COR-L47 (cell line): ENCODE results near the gene INPP5A.

Experiments
- DNase-seq: peaks from one replicate; lab custom pipeline; 2025; lab: John Stamatoyannopoulos, UW

Gene INPP5A

GRCh38 chr10:132746386-132746785 lies 208.8 kb downstream of the INPP5A start:
- DNase-seq = no peak

- no peak for DNase-seq
Measured at GRCh38 chr10:132746801-132747625, 209.4 kb downstream of the INPP5A start.

- DNase-seq = no peak
Measured at GRCh38 chr10:132748135-132748534, 210.5 kb downstream of the INPP5A start.

GRCh38 chr10:132748545-132749370 lies 211.2 kb downstream of the INPP5A start:
- no peak for DNase-seq

- DNase-seq = no peak
Measured at GRCh38 chr10:132749371-132749795, 211.8 kb downstream of the INPP5A start.

- DNase-seq = no peak
Measured at GRCh38 chr10:132750936-132751335, 213.3 kb downstream of the INPP5A start.

- no peak for DNase-seq
Measured at GRCh38 chr10:132752378-132752777, 214.8 kb downstream of the INPP5A start.

GRCh38 chr10:132752961-132753360 lies 215.4 kb downstream of the INPP5A start:
- no peak for DNase-seq

- no peak for DNase-seq
Measured at GRCh38 chr10:132753596-132753995, 216.0 kb downstream of the INPP5A start.

GRCh38 chr10:132754071-132754470 lies 216.5 kb downstream of the INPP5A start:
- no peak for DNase-seq

- DNase-seq = no peak
Measured at GRCh38 chr10:132755166-132755711, 217.7 kb downstream of the INPP5A start.

GRCh38 chr10:132756591-132756990 lies 219.0 kb downstream of the INPP5A start:
- no peak for DNase-seq

- no peak for DNase-seq
Measured at GRCh38 chr10:132757171-132757570, 219.6 kb downstream of the INPP5A start.

GRCh38 chr10:132758865-132759264 lies 221.3 kb downstream of the INPP5A start:
- DNase-seq = no peak

- DNase-seq = no peak
Measured at GRCh38 chr10:132761395-132762060, 223.9 kb downstream of the INPP5A start.

GRCh38 chr10:132762267-132762666 lies 224.7 kb downstream of the INPP5A start:
- DNase-seq = no peak

GRCh38 chr10:132763545-132763944 lies 226.0 kb downstream of the INPP5A start:
- no peak for DNase-seq

- no peak for DNase-seq
Measured at GRCh38 chr10:132764108-132764507, 226.5 kb downstream of the INPP5A start.

- DNase-seq = no peak
Measured at GRCh38 chr10:132765435-132765834, 227.8 kb downstream of the INPP5A start.

GRCh38 chr10:132766291-132766690 lies 228.7 kb downstream of the INPP5A start:
- DNase-seq = no peak

GRCh38 chr10:132768346-132769248 lies 231.0 kb downstream of the INPP5A start:
- DNase-seq = peak; percentile 3
